HG03575 (cell line): ENCODE results near the gene STXBP2.

Experiments
- ATAC-seq: cut with Tn5 transposase; IDR thresholded peaks from one replicate; pipeline ENCODE4 v1.9.1; 2021; ENCODE audit not compliant: unreplicated experiment, insufficient number of reproducible peaks, low FRiP score; ENCODE audit errors: extremely low read depth

The STXBP2 gene

DNA sequence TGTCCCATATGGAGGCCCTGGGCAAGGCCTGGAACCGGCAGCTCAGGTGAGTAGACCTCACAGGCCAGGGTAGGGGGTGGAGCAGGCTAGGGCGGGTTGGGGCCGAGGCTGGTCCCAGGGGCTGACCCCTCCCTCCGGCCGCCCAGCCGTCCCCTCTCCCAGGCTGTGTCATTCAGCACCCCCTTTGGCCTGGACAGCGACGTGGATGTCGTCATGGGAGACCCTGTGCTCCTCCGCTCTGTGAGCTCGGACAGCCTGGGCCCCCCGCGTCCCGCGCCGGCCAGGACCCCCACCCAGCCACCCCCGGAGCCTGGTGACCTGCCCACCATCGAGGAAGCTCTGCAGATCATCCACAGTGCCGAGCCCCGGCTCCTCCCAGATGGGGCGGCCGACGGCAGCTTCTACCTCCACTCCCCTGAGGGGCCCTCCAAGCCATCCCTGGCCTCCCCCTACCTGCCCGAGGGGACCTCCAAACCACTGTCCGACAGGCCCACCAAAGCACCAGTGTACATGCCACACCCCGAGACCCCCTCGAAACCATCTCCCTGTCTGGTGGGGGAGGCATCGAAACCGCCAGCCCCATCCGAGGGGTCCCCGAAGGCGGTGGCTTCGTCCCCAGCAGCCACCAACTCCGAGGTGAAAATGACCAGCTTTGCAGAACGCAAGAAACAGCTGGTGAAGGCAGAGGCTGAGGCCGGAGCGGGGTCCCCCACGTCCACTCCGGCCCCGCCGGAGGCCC, 25.2 kb upstream of the STXBP2 start:
- no peak for ATAC-seq

DNA sequence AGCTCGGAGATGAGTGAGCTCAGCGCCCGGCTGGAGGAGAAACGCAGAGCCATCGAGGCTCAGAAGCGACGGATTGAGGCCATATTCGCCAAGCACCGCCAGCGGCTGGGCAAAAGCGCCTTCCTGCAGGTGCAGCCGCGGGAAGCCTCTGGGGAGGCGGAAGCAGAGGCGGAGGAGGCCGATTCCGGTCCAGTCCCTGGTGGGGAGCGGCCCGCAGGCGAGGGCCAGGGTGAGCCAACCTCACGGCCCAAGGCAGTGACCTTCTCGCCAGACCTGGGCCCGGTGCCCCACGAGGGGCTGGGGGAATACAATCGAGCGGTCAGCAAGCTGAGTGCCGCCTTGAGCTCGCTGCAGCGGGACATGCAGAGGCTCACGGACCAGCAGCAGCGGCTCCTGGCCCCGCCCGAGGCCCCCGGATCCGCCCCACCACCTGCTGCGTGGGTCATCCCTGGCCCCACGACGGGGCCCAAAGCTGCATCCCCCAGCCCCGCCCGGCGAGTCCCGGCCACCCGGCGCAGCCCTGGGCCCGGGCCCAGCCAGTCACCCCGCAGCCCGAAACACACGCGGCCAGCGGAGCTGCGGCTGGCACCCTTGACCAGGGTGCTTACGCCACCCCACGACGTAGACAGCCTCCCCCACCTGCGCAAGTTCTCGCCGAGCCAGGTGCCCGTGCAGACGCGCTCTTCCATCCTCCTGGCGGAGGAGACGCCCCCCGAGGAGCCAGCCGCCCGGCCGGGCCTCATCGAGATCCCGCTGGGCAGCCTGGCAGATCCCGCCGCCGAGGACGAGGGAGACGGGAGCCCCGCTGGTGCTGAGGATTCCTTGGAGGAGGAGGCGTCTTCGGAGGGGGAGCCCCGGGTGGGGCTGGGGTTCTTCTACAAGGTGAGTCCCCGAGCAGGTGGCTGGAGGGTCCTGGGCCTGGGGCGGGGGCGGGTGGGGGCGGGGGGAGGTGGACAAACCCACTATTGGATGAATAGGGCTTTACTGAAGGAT, 24.3 kb upstream of the STXBP2 start:
- ATAC-seq = no peak

DNA sequence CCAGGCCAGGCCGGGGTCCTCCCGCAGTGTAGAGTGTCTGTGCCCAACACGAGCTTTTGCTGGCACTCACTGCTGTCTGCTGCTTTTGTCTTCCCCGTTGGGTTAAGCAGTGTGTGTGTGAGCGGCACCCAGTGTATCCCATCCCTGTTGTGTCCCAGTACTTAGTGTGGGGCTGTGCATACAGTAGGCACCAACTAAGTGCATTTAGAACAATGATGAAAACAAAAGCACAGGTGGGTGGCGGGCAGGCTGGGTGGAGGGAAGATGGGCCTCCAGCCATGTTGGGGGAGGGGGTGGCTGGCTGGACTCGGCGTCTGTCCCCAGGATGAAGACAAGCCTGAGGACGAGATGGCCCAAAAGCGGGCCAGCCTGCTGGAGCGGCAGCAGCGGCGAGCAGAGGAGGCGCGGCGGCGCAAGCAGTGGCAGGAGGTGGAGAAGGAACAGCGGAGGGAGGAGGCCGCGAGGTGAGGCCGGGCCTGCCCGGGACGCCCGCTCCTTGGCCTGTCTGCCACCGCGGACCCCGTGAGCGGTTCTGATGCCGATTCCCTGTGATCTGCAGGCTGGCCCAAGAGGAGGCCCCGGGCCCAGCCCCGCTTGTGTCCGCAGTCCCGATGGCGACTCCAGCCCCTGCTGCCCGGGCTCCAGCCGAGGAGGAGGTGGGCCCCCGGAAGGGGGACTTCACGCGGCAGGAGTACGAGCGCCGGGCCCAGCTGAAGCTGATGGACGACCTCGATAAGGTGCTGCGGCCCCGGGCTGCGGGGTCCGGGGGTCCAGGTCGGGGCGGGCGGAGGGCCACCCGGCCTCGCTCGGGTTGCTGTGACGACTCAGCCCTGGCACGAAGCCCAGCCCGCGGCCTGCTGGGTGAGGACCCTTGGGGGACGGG, 21.8 kb upstream of the STXBP2 start:
- ATAC-seq = no peak

DNA sequence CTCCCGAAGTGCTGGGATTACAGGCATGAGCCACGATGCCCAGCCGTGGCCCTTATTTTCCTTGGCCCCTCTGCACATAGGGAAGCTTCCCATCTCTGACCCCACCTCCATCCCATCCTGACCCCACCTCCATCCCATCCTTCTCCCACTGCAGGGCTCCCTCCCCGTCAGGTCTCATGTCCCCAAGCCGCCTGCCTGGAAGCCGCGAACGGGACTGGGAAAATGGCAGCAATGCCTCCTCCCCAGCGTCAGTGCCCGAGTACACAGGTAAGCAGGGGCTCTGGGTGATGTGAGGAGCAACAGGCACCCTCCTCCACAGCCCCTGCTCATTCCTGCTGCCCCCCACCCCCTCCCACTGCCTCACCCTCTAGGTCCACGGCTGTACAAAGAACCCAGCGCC, 19.7 kb upstream of the STXBP2 start:
- no peak for ATAC-seq

DNA sequence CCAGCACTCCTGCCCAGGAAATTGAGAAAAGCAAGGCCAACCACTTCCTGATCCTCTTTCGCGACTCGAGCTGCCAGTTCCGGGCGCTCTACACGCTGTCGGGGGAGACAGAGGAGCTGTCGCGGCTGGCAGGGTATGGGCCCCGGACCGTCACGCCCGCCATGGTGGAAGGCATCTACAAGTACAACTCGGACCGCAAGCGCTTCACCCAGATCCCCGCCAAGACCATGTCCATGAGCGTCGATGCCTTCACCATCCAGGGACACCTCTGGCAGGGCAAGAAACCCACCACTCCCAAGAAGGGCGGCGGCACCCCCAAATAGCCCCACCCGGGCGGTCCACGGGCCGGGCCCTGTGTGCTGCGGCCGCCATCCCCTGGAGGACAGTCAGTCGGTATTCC, 19.2 kb upstream of the STXBP2 start:
- ATAC-seq = no peak

DNA sequence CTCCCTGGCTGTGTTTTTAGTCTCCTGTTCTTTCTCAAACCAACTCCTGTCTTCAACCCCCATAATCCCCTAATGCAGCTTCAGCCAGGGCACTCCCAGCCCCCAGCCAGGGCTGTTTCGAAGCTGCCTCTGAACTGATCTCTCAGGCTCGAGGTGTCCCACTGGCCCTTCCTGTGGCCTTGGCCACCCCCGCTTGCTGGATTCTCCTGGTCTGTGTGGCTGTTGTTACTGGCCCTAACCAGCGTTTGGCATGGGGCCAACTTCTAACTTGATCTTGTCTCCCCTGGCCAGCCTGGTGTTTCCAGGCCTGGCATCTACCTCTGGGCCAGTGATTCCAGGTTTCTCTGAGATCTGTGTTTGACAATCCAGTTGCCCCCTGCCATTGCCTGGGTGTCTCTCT, 18.6 kb upstream of the STXBP2 start:
- no peak for ATAC-seq

DNA sequence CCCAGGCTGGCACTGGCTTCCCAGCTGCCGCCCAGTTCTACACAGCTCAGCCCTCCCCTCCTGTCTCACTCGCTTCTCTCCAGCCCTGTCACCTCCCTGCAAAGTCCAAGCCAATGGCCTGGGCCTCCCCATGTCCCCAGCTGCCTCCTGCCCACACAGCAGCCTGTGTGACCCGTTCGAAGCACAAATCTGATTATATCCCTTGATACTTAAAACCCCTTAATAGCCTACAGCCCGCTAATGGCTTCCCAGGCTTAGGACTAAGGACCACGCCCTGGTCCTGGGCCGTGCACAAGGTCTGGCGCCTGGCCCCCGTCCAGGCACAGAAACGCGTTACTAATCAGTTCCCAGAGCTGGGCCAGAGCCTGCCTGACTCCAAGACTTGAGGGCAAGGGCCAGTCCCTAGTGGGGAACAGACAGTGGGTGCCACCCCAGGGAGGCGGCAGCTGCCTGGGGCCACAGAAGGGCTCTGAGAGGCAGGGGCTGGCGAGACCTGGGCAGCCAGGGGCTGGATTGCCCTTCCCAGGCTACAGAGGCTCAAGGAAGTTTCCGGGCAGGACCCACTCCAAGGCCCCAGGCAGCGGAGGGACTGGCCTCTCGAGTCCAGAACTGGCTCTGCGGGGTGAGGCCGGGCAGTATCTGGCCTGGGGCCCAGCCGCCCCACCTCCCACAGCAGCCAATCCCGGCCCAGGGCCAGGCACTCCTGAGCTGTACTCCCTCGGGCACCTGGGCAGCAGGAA, 18.0 kb upstream of the STXBP2 start:
- ATAC-seq = no peak

DNA sequence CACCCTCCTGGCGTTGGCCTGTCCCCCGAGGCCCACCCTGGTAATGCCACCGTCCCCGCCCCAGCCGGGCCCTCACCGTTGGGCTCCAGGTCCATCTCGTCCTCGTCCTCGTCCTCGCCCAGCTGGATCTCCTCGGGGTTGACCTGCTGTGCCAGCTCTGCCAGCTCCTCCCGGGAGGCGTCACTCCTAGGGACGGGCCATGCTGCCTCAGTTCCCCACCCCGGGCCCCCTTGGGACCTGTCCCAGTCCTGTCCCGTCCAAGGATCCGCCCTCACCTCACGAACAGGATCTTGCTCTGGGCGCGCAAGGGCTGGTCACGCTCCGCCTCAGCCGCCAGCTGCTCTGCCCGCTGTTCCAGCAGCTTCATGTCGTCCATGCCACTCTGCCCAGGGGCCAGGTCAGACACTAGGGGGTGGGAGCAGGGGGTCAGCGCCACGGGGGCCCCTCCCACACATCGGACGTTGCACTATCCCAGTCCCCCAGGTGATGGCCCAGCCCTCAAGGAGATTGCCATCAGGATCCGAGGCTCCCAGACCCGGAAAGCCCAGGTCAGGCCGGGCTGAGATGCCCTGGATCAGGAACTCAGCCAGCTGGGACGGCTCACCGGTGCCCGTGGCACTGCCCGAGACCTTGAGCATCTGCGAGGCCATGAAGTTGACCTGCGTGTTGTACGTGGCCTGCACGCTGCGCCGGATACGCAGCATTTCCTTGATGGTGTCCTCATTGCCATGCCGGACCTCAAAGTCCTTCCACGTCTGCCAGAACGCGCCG, 17.1 kb upstream of the STXBP2 start:
- no peak for ATAC-seq

DNA sequence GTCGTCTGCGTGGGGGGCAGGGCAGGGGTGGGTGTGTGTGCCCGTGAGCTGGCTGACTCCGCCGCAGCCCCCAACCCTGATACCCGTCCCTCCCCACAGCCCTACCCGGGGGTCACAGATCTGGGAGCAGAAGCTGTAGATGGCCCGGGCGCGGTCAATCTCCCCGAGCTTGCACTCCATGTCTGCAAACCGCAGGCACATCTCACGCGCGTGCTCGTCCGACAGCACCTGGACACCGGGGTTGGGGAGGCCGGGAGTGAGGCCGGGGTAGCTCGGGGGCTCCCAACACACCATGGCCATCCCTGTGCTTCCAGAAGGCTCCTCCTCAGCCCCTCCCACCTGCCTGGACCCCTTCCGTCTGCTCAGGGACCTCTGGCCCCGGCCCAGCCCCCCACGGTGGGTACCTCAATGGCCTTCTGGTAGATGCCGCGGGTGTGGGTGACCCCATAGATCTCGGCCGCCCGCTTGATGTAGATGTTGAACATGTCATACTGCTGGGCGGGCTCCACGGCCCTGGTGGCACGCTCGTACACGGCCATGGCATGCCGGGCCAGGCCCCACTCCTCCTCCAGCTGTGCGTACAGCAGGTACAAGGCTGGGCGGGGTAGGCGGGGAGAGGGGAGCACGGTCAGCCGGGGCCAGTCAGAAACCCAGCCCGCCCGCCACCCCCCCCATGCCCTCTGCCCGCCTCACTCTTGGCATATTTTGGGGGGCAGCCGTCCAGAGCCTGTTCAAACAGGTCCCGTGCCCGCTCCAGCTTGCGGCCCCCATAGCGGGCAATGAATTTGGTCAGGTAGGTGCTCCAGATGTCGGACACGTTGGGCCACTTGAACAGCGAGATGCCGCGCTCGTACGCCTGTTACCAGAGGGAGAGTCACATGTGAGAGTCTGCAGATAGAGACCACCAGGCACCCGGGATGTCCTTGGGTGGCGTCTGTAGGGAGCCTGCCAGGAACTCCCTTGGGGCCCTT, 16.2 kb upstream of the STXBP2 start:
- no peak for ATAC-seq

DNA sequence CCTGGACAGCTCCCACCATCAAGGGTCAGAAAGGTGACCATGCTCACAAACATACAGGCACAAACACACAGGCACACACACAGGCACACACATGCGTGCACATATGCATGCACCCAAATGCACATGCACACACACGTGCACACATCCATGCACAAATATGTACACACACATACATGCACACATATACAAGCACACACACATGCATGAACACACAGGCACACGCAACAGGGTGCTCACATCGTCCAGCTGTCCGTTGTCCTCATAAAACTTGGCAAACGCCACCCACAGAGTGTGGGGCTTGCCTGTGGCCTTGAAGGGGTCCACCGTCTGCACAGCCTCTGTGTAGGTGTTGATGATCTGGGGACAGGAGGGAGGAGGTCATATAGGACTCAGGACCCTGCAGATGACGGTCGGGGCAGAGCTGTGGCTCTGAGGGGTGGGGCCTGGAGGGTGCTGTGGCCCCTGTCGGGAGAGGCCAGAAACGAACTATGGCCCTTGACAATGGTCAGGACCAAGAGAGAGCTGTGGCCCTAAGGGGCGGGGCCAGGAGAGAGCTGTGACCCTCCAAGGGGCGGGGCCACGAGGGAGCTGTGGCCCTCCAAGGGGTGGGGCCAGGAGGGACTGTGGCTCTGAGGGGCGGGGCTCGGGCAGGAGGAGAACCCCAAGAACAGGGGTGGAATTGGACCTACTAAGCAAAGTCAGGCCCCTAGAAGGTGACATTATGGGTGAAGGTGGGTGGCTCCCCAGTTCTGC, 13.8 kb upstream of the STXBP2 start:
- ATAC-seq = no peak

DNA sequence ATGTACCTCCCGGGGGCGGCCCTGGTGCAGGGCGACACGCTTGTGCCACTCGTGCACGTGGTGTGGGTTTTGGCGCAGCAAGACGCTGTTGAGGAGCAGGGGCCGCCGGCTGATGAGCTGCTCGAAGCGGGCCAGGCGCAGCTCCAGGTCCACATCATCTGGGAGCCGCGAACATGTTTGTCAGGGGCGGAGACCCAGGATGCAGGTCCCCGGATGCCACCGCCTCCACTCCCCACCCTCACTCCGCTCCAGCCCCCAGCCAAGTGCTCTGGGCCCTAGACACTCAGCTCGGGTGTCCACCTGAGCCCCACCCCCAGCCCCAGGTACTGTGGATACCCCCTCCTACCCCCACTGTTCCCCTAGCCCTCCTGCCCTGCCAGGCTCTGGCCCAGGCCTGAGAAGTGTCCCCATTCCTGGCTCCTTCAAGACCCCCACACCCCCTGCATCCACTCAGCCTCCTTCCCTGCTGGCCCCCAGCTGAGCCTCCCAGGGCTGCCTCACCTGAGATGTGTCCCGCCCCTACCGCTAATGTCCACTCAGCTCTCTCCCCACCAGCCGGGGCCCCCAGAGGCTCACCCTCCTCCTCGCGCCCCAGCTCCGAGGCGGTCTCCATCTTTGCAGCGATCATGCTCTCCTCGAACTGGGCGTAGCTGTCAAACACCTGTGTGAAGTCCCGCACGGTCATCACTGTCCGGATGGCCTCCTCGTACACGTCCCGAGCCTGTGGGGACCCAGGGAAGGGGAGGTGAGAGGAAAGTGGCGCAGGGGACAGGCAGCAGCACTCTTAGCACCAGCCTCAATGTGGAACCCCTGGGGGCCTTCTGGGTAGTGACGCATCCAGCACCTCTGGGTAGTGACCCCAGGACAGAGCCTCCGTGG, 12.9 kb upstream of the STXBP2 start:
- ATAC-seq = no peak

DNA sequence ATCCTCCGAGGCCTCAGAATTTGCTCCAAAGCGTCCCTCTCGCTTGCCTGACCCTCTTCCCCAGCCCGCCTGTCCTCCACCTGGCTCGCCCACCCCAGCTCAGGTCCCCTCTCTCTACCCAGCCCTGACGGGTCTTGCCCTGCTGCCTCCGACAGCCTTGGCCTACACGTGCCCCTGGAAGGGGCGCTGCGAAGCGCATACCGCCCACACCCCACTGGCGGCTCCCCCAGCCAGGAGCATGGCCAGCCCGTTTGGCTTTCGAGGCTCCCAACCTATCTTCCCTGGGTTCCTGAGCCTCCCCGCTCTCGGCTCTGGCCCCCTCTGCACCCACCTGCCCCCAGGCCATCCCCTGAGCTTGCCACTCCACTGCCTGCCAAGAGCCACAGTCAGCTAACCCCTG, 12.1 kb upstream of the STXBP2 start:
- ATAC-seq = no peak

DNA sequence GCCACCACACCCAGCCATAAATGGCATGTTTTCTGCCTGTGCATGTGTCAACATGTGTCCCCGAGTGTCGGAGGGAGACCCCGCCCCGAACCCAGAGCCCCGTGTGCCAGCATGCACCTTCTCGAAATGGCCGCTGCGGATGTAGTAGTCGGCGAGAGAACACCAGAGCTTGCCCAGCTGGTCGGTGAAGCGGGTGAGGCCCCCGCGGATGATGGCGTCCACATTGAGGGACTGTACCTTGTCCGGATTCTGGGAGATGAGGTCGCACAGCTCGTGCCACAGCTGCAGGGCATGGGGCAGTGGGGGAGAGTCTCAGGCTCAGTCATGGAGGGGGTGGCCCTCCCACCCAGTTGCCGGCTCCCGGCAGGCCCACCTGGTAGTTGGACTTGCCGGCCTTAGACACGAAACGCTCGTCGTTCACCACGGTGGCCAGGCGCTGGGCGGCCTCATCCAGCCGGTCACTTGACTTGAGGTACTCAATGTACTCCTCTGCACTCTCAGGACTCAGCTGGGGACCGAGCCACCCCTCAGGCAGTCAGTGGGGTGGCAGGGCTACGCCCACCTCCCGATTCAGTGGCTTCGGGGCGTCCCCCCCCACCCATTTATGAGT, 11.0 kb upstream of the STXBP2 start:
- no peak for ATAC-seq

DNA sequence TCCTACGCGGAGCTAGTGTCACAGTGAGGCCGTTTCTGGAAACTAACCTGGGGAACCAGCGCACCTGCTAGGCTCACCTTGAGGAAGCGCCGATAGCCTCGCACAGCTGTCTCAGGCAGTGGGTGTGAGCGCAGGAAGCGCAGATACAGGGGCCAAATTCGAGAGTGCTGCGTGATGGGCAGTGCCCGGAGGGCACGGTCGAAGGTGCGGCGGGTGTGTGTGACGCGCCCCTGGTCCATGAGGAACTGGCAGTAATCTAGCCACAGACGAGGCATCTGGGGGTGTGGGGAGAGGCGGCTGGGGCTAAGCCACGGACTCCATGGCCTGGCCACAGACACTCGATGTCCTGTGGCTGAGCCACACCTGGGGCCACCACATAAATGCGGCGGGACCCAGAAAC, 9.7 kb upstream of the STXBP2 start:
- ATAC-seq = no peak
